SK-N-MC (cell line): ENCODE measurements around the gene PAMR1.

Source experiments
- EZH2 ChIP-seq: fragments of 200-600 bp; sonication (generic); IDR thresholded peaks from one replicate; pipeline ENCODE4 v1.6.1; 2017; ENCODE audit warnings: antibody characterized with exemption
- POLR2AphosphoS5 ChIP-seq: IDR thresholded peaks from 2 replicates; pipeline ENCODE4 v1.6.1; 2012; ENCODE audit warnings: mild to moderate bottlenecking, low read depth, low read length, borderline replicate concordance

- TF ChIP-seq EZH2 (no peak), POLR2AphosphoS5 (no peak)
Observed at GRCh38 chr11:35479731-35480130, 45.7 kb downstream of the PAMR1 start.
